OCI-LY3 (cell line): ENCODE data around the gene DOK5.

ENCODE experiments used
- EZH2phosphoT487 ChIP-seq: fragments of 200-600 bp; shearing (Covaris generic); IDR thresholded peaks from 2 replicates; pipeline ENCODE4 v1.6.1; 2018; ENCODE audit warnings: antibody characterized with exemption, mixed run types, low read depth
- TF ChIP-seq, protein P1 (sequence below): fragments of 200-600, 300-600 bp; sonication (generic); IDR thresholded peaks from 2 replicates; pipeline ENCODE4 v1.5.1; 2014; ENCODE audit warnings: antibody characterized with exemption, low read length, low read depth

DNA sequence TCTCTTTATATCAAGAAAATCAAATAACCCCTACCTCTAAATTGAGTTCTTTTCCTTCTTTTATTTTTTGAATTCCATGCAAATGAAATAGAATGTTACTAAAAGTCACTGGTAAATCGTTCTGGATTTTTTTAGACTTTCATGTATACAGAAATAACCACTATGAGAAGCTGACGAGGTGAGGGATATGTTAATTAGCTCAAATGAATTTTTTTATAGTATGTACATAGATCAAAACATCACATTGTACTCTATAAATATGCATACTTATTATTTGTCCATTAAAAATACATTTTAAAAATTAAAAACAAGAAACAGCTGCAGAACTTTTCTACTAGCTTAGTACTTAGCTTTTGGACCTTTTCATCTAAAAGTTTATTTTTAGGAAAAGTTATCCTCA lies 165.4 kb downstream of the DOK5 start:
- TF ChIP-seq, protein P1, sequence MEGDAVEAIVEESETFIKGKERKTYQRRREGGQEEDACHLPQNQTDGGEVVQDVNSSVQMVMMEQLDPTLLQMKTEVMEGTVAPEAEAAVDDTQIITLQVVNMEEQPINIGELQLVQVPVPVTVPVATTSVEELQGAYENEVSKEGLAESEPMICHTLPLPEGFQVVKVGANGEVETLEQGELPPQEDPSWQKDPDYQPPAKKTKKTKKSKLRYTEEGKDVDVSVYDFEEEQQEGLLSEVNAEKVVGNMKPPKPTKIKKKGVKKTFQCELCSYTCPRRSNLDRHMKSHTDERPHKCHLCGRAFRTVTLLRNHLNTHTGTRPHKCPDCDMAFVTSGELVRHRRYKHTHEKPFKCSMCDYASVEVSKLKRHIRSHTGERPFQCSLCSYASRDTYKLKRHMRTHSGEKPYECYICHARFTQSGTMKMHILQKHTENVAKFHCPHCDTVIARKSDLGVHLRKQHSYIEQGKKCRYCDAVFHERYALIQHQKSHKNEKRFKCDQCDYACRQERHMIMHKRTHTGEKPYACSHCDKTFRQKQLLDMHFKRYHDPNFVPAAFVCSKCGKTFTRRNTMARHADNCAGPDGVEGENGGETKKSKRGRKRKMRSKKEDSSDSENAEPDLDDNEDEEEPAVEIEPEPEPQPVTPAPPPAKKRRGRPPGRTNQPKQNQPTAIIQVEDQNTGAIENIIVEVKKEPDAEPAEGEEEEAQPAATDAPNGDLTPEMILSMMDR, result no peak
- no peak for TF ChIP-seq EZH2phosphoT487
